LNCaP clone FGC (cell line): ENCODE measurements around the gene SECTM1.
A peak's percentile ranks its signal among the peaks of the same experiment; 100 is the strongest.

ENCODE experiments used
- DNase-seq: peaks from one replicate; pipeline ENCODE4 v3.0.0-alpha.2; 2011; ENCODE audit warnings: low read depth
- H3K4me3 ChIP-seq: 2 replicates; pipeline ENCODE4 v1.5.1; 2011; ENCODE audit warnings: mild to moderate bottlenecking, low read depth, low read length, control low read depth
- TF ChIP-seq, protein P1 (sequence below): IDR thresholded peaks from 2 replicates; pipeline ENCODE4 v1.5.1; 2012; ENCODE audit warnings: mild to moderate bottlenecking; ENCODE audit not compliant: control insufficient read depth, insufficient read depth; ENCODE audit errors: extremely low read depth

The SECTM1 gene

DNA sequence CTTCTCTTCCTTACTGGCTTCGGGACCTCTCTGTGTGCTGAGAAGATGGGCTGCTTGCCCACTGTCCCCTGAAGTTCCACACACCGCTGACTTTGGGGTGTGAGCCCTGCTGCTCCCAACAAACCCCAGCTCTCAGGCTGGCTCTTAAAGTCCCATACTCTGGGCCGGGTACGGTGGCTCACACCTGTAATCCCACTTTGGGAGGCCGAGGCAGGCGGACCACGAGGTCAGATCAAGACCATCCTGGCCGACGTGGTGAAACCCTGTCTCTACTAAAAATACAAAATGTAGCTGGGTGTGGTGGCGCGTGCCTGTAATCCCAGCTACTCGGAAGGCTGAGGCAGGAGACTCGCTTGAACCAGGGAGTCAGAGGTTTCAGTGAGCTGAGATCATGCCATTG is 33.3 kb downstream of the SECTM1 start:
- H3K4me3 ChIP-seq = no peak overlapping the region
- TF ChIP-seq, protein P1, sequence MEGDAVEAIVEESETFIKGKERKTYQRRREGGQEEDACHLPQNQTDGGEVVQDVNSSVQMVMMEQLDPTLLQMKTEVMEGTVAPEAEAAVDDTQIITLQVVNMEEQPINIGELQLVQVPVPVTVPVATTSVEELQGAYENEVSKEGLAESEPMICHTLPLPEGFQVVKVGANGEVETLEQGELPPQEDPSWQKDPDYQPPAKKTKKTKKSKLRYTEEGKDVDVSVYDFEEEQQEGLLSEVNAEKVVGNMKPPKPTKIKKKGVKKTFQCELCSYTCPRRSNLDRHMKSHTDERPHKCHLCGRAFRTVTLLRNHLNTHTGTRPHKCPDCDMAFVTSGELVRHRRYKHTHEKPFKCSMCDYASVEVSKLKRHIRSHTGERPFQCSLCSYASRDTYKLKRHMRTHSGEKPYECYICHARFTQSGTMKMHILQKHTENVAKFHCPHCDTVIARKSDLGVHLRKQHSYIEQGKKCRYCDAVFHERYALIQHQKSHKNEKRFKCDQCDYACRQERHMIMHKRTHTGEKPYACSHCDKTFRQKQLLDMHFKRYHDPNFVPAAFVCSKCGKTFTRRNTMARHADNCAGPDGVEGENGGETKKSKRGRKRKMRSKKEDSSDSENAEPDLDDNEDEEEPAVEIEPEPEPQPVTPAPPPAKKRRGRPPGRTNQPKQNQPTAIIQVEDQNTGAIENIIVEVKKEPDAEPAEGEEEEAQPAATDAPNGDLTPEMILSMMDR = no peak
- DNase-seq = no peak

- no peak for DNase-seq
- no peak overlapping the region for H3K4me3 ChIP-seq
- TF ChIP-seq, protein P1 = no peak
These were observed 34.1 kb downstream of the SECTM1 start for GRCh38 chr17:82299452-82299851.

- H3K4me3 ChIP-seq = peak overlapping the region; percentile 45
- no peak for DNase-seq
- TF ChIP-seq, protein P1 = no peak
These were observed 34.8 kb downstream of the SECTM1 start for GRCh38 chr17:82298538-82299421.

DNA sequence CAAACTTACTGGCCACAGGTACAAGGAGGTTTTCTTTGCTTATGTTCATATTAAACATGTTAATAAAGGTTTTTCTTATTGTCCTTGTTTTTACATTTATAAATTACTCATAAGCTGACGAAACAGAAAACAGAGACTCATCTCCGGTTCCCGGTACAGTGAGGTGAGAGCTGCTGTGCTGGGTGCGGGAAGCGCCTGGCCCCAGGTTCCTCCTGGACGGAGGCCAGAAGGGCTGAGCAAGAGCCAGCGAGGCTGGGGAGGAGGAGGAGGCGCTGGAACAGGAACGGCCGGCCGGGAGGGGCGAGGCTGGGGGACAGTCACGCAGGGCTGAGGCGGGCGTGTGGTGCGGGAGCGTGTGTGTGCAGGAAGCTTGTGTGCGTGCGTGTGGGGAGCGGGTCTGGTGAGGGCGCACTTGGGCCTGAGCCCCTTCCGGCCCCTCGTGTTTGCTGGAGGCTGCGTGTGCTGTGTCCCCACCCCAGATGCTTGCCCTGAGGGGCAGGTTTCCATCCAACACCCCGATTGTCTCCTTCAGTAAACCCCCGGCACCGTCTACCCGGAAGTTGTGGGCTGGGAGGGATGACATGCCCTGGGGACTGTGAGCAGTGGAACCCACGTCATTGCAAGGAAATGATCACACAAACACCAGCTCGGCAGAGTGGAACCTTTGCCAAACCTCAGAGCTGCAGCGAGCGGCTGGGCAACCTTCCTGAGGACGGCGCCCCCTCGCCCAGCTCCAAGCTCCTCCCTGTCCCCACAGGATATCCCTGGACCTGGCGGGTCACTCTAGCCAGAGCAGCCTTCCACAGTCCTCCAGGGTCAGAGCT is 35.6 kb downstream of the SECTM1 start:
- H3K4me3 ChIP-seq = peak overlapping the region; percentile 45
- TF ChIP-seq, protein P1 = no peak
- DNase-seq = peak; percentile 66

- TF ChIP-seq, protein P1 = no peak
- peak overlapping the region; percentile 45 for H3K4me3 ChIP-seq
- no peak for DNase-seq
These were observed 36.3 kb downstream of the SECTM1 start for GRCh38 chr17:82297280-82297713.

DNA sequence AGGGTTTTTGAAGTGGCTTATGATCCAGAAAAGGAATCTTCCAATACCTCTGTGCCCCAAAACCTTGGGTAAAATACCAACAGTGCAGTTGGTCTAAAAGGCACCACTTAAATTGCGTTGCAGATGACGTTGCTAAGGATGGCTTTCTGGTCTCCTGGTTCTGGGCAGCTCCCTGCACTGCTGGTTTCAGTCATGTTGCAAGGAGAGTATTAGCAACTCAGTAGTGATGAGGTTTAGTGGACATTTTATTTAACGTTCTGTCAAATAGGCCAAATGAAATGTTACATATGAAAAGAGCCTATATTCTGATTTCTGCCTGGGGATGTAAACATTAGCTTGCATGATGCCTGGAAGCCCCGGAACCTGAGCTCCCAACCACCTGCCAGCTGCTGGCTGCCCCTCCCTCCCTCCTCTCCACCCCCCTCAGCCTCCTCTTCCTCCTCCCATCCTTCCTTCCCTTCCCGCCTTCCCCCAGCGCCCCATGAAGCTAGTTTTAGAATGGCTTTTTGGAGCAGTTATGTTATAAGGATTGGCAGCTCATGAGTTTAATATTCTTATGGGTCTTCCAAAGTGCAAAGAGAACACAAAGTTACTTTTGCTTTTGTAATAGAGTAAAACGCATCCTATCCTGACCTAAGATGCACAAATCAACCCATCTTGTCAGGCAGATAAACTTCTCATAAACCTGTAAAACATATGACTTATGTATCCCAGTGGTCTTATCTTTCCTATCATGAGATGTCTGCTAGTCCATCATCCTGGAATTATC is 36.9 kb downstream of the SECTM1 start:
- TF ChIP-seq, protein P1 = no peak
- no peak overlapping the region for H3K4me3 ChIP-seq
- DNase-seq = no peak
